Transverse colon (tissue), 3 donors: Measurements from ENCODE around the gene MAP3K7.

Source experiments
- EP300 ChIP-seq: sonication (generic); formaldehyde crosslinking; IDR thresholded peaks from one replicate; pipeline ENCODE4 v1.6.1; 2017; ENCODE audit warnings: antibody characterized with exemption, low read depth
- POLR2A ChIP-seq: fragments of 450-650 bp; IDR thresholded peaks from one replicate; pipeline ENCODE4 v1.6.1; 2016; ENCODE audit warnings: antibody characterized with exemption, mild to moderate bottlenecking, moderate library complexity
- TF ChIP-seq, protein P1 (sequence below), 5 experiments: fragments of 200-600 bp in 3 of 5; fragments of 450-650 bp in 2 of 5; sonication (generic) in 3 of 5; IDR thresholded peaks; 1 replicate in 2 of 5; 2 replicates in 3 of 5; pipeline ENCODE4 v1.5.1; 2016 to 2017; ENCODE audit warnings: antibody characterized with exemption in 5 of 5, inconsistent platforms in 3 of 5, mild to moderate bottlenecking in 2 of 5, moderate library complexity in 1 of 5

DNA sequence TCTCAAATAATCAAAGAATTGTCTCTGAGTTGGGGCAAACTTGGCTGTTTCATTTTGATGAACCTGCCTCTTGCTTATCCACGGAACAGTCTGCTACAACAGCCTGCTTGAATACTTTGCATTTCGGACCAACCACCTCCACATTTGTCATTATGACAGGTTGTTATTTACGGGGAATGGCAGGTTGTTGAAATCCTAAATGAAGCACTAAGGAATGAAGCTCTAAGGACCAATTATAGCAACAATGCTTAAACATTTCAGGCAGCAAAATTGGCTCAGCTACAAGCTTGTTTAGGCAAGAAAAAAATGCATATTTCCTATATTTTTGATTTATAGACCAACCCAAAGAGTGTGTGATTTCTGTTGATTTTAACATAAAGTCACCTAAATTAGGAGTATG, 84.5 kb downstream of the MAP3K7 start:
- TF ChIP-seq, protein P1, sequence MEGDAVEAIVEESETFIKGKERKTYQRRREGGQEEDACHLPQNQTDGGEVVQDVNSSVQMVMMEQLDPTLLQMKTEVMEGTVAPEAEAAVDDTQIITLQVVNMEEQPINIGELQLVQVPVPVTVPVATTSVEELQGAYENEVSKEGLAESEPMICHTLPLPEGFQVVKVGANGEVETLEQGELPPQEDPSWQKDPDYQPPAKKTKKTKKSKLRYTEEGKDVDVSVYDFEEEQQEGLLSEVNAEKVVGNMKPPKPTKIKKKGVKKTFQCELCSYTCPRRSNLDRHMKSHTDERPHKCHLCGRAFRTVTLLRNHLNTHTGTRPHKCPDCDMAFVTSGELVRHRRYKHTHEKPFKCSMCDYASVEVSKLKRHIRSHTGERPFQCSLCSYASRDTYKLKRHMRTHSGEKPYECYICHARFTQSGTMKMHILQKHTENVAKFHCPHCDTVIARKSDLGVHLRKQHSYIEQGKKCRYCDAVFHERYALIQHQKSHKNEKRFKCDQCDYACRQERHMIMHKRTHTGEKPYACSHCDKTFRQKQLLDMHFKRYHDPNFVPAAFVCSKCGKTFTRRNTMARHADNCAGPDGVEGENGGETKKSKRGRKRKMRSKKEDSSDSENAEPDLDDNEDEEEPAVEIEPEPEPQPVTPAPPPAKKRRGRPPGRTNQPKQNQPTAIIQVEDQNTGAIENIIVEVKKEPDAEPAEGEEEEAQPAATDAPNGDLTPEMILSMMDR (IDR thresholded peaks at IDR 0.05) = no peak
- TF ChIP-seq POLR2A = no peak
- no peak for TF ChIP-seq EP300
